Sciatic nerve (tissue), 2 donors: ENCODE data around the gene ALOXE3. TPM values are rescaled to one million over a fixed set of nuclear protein-coding genes. Genes with fewer than 3 reads are reported as not detected.
A peak's percentile ranks its signal among the peaks of the same experiment; 100 is the strongest.

Experiments used
- ATAC-seq: fragments of 200-7000 bp; cut with Tn5 transposase; one replicate; pipeline ENCODE4 v1.9.1; 2020; ENCODE audit warnings: mild to moderate bottlenecking, moderate library complexity
- DNase-seq: peaks from one replicate; pipeline ENCODE4 v3.0.0-alpha.2; 2020; ENCODE audit warnings: low spot score
- intact Hi-C: fragments of 100-400 bp; cut with DNase I; formaldehyde crosslinking; loops from one replicate; pipeline ENCODE4 v1.14.2; 2022
- total RNA-seq: library from RNA; stranded (reverse); fragmentation: NEBNext Ultra II Directional; extraction: Animal tissue kit (Norgen Biotek cat#: 25700); gene quantifications from one replicate; pipeline ENCODE4 v1.2.1, GENCODE V29; 2021
- donor health status: DM: no; HTN: no; CAD: no.
- donor health status: DM: no; HTN: no; CAD: no.

Gene ALOXE3
- total RNA-seq, 1 donor from 2014 or later = not detected

DNA sequence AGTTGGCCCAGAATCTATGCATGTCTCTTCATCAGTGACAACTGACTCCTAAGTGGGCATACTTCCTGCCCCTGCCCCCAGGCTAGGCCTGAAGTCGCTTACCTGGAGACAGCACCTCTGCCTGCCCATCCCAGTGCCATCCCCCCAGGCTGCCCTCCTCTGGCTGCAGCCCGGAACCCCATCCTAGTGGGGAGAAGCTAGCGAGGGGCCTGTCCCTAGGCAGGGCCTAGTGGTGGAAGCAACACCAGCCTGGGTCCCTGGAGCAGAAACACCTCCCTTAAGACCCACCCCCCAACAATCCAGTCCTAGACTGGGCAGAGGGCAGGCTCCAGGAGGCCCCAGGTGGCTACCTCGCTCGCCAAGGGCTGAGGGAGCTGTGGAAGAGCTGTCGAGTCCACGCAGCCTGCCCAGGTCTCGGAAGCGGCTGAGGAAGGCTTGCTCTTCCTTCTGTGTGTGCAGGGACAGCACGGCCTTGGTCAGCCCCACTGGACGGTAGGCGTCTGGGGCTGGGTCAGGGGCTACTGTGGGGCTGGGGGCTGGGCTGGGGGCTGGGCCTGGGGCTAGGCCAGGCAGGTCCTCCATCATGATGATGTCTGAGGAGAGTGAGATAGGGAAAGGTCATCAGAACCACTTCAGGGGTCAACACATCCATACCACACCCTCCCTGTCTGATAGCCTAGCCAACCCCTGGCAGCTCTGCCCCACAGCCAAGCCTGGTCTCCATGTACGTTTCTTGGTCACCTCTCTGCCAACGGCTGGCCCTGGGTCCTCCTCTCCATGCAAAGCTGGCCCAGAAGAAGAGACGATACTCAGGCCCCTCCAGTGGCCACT lies 26.3 kb upstream of the ALOXE3 start:
- peak; percentile 0 for ATAC-seq
- no peak for DNase-seq

DNA sequence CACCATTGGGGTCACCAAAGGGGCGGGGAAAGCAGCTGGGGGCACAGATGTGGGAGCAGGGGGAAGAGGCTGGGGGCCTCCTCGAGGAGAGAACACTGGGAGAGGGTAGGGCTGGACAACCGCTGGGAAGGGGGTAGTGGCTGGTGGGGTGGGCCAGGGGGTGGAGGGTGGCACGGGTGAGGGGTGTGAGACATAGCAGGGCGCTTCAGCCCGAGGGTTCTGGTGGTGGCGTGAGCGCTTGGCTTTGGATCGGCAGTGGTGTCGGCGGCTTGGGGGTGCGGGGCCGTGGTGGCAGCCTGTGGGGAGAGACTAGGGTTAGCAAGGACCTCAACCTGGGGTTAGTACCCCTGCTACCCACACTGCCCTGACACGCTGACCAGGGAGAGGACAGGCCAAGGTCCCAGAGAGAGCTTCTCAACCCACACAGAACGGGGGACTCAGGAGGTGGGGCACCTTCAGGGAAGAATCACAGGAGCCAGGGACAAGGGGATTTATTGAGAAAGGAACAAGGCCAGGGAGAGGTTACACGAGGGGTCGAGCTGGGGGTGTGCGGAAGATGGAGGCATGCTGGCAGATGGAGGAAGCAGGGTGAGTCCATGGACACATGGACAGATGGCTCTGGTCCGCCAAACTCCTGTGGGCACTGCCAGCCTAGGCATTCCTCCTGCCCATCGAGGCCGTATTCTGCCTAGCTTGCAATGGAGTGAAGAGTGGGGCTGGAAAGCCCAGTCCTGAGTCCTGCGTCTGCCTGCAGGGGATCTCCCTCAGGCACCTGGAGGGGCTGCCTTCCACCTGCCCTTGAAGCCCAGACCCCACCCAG lies 25.5 kb upstream of the ALOXE3 start:
- ATAC-seq = peak; percentile 0
- intact Hi-C loops = no loop called here
- peak; percentile 70 for DNase-seq

More for the DNA sequence above, 26.3 kb upstream of the ALOXE3 start:
- intact Hi-C loops = no loop called here

DNA sequence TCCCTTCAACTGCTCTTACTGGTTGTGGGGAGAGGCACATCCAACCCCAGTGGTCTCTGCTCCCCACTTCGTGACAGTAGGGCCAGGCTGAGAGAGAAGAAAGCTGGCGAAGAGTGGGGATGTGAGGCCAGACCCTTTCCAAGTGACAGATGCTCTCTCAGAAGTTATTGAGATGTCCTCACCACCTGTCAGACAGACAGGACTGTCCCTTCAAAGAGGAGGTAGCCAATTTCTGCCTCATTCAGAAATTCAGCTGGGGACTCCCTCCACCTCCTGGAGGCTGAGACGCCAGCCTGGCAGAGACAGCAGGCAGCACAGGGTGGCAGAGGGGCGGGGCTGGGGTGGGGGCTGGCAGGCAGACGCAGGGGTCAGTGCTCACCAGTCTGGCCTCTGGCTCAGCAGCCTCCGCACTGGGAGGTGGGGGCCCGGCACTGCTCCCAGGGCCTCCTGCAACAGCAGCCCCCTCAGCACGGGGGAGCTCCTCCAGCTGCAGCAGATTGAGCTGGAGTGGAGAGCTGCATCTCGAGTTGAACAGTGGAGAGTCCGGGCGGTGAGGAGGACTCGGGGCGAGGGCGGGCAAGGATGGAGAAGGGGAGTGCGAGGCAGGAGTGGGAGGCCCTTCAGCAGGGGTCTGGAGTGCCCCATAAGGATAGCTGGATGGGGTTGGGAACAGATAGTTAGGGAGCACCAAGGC lies 24.7 kb upstream of the ALOXE3 start:
- ATAC-seq = no peak
- DNase-seq = no peak
- intact Hi-C loops = no loop called here

DNA sequence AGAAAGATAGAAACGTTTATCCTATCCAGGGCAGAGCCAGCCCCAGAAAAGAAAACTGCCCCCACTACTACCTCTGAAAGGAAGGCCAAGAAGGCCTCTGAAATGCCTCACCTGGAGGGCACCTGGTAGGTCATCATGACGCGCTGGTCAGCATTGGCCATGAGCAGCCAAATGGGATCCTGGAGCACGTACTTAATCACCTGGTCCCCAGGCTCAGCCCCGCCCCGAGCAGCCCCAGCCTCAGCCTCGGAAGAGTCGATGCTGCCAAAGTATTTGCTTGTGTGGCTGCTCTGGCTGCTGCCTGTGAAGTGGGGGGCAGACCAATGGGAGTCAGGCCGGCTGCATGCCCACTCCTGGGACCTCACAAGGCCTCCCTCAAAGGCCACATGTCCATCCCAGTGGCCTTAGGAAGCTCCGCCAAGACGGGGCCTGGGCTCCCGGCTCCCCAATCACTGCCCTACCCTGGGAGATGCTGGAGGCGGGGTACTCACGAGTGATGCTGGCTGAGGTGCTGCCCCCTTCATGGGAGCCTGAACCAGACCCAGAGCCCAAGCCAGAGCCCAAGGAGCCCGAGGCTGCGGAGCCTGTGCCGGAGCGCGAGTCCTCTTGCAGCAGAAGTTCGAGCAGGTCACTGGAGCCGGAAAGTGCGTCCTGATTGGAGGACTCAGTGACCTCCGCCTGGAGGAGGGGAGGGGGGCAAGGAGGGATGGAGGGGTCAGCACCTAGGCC lies 24.0 kb upstream of the ALOXE3 start:
- intact Hi-C loops = no loop called here
- DNase-seq (peak; percentile 68), ATAC-seq (no peak)

DNA sequence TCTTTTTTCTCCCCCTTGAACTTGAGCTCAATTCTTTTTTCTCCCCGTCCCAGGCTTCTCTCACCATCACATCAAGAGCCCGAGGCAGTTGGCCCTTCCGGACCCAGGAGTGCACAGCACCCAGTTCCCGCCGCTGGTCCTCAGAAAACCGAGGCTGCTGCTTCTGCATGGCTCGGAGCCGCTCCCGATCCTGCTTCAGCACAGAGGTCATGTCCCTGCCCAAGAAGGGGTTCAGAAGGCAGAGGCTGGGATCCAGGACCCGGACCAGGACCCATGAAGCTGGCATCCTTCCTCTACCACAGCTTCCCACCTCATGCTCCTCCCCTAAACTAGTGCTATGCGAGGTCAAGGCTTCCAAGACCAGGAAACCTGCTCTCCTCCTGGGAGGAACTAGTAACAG lies 23.4 kb upstream of the ALOXE3 start:
- DNase-seq (peak; percentile 61), ATAC-seq (no peak)
- intact Hi-C loops = no loop called here

DNA sequence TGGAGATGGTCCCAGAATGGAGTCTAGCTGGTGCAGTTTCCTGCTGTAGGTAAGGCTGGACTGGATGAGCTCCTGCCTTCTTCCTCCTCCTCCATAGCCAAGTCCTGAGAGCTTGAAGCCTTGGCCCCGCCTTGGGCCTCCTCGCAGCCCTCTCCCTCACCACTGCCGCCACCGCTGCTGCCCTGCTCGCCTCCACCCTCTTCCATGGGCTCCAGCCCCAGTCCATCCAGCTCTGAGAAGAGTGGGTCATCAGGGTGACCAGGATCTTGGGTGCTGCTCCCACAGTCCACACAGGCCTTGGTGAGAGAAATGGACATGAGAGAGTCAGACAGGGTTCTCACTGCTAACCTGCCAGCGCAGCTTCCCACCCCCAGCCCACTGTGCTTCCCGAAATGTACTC lies 22.7 kb upstream of the ALOXE3 start:
- ATAC-seq (peak; percentile 1), DNase-seq (peak; percentile 65)
- intact Hi-C loops = no loop called here

DNA sequence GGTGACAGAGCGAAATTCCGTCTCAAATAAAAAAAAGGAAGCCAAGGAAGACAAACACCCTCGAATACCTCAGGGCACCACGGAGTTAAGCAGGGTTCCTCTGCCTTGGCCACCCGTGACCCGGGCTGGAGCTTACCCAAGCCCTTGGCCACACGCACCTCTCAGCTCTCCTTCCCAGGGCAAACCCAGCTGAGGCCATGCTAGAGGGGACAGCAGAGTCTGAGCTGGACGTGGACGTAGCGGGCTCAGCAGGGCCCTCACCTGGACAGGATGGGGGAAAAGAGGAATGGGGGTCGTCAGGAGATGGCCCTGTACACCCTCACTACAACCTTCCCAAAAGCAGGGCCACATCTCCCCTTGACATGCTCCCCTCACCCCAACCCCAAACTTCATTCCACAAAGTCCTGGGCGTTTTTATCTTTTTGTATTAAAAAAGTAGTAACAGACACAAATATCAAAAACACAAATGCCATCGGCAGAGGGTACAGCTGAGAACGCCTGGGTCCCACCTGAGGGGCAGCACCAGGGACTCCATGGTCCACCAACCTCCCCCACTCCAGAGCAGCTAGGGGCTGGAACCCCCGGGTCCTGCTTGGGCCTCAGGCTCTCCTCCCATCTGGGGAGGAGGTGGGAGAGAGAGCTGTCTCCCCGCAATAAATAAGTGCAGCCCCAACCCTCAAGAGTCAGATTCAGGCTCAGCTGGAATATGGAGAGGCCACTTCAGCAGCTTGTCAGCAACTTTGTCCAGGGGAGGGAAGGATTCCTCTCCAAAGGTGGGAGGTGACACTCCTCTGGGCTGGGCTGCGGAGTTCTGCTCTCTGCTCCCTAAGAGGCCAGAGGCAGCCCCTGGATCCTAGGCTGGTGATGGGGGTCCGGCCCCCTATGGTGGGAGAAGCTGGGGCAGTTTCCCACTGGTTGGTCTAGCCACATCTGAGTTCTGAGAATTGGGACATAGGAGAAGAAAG lies 22.0 kb upstream of the ALOXE3 start:
- intact Hi-C loops = no loop called here
- DNase-seq (peak; percentile 72), ATAC-seq (peak; percentile 9)

DNA sequence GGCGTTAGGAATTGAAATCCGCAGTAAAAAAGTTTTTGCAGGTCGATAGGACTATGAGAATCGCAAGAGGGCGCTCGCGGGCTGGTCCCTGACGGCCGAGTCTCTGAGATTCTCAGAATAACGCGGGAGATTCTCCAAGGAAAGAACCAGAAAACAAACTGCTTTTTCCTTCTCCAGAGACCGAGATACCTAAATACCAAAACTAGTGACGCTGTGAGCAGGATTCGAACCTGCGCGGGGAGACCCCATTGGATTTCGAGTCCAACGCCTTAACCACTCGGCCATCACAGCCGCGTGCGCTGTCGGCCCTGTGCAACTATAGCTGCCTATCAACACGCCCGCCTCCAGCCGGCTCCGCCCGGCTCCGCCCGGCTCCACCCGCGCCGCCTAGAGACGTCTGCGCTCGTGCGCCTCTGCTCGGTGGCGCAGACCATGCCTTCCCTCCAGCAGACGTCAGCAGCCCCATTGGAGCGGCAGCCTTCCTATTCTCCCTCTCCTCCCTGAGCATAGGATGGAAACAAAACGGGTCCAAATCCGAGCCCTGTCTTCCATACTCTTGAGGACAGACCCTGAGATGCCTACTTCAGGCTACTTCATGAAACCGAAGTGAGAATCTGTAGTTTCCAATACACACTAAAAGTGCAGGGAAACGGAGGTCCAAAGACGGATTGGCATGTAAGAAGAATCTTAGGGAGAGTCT lies 20.5 kb upstream of the ALOXE3 start:
- DNase-seq = peak; percentile 98
- peak; percentile 88 for ATAC-seq
- intact Hi-C loops = loop anchor here (2.0 kb wide), 1 partner anchor 48 kb away; no protein-coding TSS in a partner anchor

DNA sequence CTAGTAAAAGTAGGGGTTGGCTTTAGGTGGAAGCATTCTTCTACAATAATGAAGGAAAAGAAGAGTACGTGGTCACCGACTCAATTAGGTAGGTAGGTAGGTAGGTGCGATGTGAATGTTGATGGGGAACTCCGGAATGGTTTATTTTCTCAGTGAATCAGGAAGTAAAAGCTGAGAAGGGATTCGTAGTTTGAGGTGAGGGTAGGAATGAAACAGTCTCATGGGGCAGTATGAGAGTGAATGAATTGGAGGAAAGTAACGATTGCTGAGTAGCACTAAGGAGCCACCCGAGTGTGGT lies 20.0 kb upstream of the ALOXE3 start:
- DNase-seq (no peak), ATAC-seq (peak; percentile 31)
- intact Hi-C loops = loop anchor here (2.0 kb wide), 1 partner anchor 48 kb away; no protein-coding TSS in a partner anchor

DNA sequence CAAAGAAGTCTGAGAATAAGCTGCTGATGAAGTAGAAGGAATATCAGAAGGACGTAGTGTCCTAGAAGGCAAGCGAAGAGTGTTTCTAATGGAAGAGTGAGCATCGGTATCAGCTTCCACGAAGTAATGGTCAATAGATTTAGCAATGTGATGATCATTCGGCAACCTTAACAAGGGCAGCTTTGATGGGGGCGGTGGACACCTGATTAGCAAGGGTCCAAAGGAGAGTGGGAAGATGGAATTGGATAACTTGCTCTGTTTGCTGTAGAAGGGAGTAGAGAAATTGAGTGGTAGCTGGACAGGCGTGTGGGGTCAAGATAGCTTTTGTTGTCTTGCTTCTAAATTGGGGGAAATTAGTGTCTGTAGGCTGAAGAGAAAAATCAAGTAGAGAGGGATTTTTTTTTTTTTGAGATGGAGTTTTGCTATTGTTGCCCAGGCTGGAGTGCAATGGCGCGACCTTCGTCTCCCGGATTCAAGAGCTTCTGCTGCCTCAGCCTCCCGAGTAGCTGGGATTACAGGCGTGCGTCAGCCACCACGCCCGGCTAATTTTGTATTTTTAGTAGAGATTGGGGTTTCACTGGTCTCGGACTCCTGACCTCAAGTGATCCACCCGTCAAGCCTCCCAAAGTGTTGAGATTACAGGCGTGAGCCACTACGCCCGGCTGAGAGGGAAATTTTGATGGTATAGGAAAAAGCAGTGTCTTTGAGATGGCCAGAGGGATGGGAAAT lies 19.5 kb upstream of the ALOXE3 start:
- intact Hi-C loops = loop anchor here (2.0 kb wide), 1 partner anchor 49 kb away; no protein-coding TSS in a partner anchor
- no peak for DNase-seq
- ATAC-seq = no peak

DNA sequence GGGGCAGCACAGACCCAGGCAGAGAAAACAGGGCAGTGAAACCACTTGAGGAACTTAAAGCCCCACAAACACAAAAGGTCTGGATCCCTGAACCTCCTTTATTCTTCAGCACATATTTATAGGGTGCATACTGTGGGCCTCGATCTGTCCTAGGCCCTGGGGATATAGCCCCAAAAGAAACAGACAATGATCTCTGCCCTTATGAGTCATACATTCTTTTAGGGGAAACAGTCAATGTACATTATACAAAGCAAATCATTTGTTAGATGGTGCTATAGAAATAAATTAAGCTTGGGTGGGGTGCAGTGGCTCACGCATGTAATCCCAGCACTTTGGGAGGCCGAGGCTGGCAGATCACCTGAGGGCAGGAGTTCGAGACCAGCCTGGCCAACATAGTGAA lies 15.6 kb upstream of the ALOXE3 start:
- DNase-seq (no peak), ATAC-seq (no peak)
- intact Hi-C loops = no loop called here

DNA sequence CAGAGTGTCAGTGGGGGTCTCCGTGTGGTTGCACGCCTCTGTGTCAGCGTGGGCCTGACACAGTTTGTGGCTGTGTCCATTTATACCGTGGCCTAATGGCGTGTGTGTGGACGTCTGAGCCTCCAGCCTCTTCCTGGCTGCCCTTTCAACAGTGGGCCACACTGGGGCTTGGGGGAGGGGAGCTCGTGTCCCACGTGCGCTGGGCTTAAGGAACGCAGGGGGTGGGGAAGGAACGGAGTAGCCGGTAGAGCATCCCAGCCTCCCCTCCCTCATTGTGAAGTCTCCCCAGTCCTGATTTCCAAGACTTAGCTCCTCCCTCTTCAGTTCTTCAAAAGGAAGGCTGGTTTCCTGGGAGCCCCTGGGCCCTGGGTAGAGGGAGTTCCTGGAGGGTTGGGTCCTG lies 15.1 kb upstream of the ALOXE3 start:
- intact Hi-C loops = no loop called here
- no peak for ATAC-seq

DNA sequence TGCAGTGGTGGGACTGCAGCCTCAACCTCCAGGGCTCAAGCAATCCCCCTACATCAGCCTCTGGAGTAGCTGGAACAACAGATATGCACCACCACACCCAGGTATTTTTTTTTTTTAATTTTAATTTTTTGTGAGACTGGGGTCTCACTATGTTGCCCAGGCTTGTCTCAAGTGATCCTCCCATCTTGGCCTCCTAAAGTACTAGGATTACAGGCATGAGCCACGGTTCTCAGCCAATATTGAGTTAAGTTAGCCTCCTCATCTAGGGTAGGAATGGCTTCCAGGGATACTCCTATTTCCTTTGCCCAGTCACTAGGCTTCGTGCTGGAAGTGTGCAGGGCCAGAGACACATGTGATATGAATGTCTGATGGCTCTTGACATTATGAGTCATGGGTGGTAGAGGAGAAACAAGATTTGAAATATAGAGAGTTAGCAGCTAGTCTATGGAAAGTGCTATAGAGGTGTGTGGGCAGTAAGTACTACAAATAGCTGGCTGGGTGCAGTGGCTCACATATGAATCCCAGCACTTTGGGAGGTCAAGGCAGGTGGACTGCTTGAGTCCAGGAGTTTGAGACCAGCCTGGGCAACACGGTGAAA lies 13.6 kb upstream of the ALOXE3 start:
- no peak for DNase-seq
- no peak for ATAC-seq
- intact Hi-C loops = no loop called here

More for the DNA sequence above, 15.1 kb upstream of the ALOXE3 start:
- DNase-seq = no peak

DNA sequence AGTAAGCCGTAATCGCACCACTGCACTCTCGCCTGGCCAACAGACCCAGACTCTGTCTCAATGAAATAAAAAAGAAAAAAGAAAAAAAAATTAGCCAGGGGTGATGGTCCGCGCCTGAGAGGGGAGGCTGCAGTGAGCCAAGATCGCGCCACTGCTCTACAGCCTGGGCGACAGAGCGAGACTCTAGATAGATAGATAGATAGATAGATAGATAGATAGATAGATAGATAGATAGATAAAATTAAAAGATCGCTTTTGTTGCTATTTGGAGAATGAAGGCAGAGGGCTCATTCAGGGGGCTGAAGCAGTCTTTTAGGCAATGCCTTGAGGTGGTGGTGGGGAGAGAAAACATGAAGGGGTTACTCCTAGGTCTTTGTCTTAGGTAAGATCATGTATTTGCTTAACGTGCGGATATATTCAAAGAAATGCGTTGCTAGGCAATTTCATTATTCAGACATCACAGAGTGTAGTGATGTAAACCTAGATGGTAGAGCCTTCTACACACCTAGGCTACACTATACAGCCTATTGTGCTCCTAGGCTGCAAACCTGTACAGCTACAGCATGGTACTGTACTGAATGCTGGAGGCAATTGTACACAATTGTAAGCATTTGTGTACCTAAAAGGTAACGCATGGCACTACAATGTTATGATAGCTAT lies 9.9 kb upstream of the ALOXE3 start:
- intact Hi-C loops = no loop called here
- ATAC-seq = no peak
- DNase-seq = no peak

DNA sequence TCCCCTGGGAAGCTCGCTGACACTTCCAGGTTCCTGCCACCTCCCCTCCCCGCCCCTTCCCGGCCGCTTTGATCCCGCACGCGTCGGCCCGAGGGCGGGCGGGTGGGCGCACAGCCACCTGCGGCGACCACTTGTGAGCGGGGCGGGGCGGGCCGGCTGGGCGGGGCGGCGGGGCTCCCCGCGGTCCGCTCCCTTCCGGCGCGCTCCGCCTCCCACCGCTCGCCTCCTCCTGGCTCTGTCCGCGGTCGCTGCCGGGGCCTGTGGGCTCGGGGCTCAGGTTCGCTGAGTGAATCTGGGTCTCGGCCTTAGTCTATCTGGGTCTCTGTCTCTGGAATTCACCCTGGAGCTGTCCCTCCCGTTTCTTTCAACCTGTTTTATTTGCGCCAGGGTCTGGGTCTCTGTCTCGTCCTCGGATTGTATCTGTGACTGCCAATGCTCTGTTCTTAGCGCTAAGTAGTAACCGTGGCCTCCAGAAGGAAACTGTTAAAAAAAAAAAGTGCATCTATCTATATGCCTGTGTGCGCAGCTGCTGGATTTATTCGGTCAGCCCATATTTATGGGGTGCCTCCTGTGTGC lies 8.3 kb upstream of the ALOXE3 start:
- intact Hi-C loops = no loop called here
- DNase-seq (peak; percentile 75), ATAC-seq (peak; percentile 34)
